Loucy (cell line): ENCODE data around the gene GPN2.
"Not testable (repeated sequence)": the region's sequence is repeated elsewhere in the genome, so short reads cannot be mapped to it uniquely, and the experiment has no call there.

Experiments used
- H2AFZ ChIP-seq: fragments of 200-600 bp; sonication (generic); 2 replicates; pipeline ENCODE4 v1.6.0; 2016; ENCODE audit warnings: antibody characterized with exemption, mild to moderate bottlenecking, low read length, moderate library complexity
- H3F3A ChIP-seq: fragments of 200-600 bp; 2 replicates; pipeline ENCODE4 v1.6.0; 2016; ENCODE audit warnings: antibody characterized with exemption, low read depth, mild to moderate bottlenecking
- H3K27me3 ChIP-seq: fragments of 200-600 bp; sonication (generic); 2 replicates; pipeline ENCODE4 v1.6.1; 2014; ENCODE audit warnings: low read length, mild to moderate bottlenecking; ENCODE audit not compliant: insufficient read depth, poor library complexity, severe bottlenecking
- H3K36me3 ChIP-seq: fragments of 200-600 bp; sonication (generic); 2 replicates; pipeline ENCODE4 v1.6.1; 2016; ENCODE audit warnings: low read length; ENCODE audit not compliant: insufficient read depth
- H3K4me1 ChIP-seq: fragments of 200-600 bp; sonication (generic); 2 replicates; pipeline ENCODE4 v1.5.1; 2014; ENCODE audit warnings: low read length, mild to moderate bottlenecking; ENCODE audit not compliant: insufficient read depth, poor library complexity, severe bottlenecking
- H3K4me2 ChIP-seq: fragments of 200-600 bp; sonication (generic); 2 replicates; pipeline ENCODE4 v1.6.0; 2014; ENCODE audit warnings: antibody characterized with exemption, low read length, low read depth, mild to moderate bottlenecking; ENCODE audit not compliant: poor library complexity, severe bottlenecking
- H3K4me3 ChIP-seq: fragments of 200-600 bp; sonication (generic); 2 replicates; pipeline ENCODE4 v1.5.1; 2014; ENCODE audit warnings: low read length, mild to moderate bottlenecking, mixed read lengths; ENCODE audit not compliant: poor library complexity, severe bottlenecking
- H3K79me2 ChIP-seq: fragments of 200-600 bp; sonication (generic); 2 replicates; pipeline ENCODE4 v1.6.1; 2014; ENCODE audit warnings: low read length; ENCODE audit not compliant: insufficient read depth
- H3K9ac ChIP-seq: fragments of 200-600 bp; sonication (generic); 2 replicates; pipeline ENCODE4 v1.6.0; 2014; ENCODE audit warnings: mild to moderate bottlenecking, low read depth, low read length, moderate library complexity; ENCODE audit not compliant: poor library complexity, severe bottlenecking
- H3K9me2 ChIP-seq: fragments of 200-600 bp; sonication (generic); replicated peaks from 2 replicates; pipeline ENCODE4 v1.6.1; 2016; ENCODE audit warnings: low read depth, low read length, mixed read lengths
- H3K9me3 ChIP-seq: fragments of 200-600 bp; sonication (generic); 2 replicates; pipeline ENCODE4 v1.6.1; 2014; ENCODE audit warnings: mild to moderate bottlenecking, antibody characterized with exemption, low read length, low read depth; ENCODE audit not compliant: insufficient read depth
- H4K20me1 ChIP-seq: fragments of 200-600 bp; sonication (generic); 2 replicates; pipeline ENCODE4 v1.6.0; 2014; ENCODE audit warnings: antibody characterized with exemption, low read length, mild to moderate bottlenecking; ENCODE audit not compliant: insufficient read depth, poor library complexity, severe bottlenecking
- CTCF ChIP-seq: fragments of 200-600 bp; sonication (generic); conservative IDR thresholded peaks from 2 replicates; pipeline ENCODE4 v1.5.1; 2014; ENCODE audit warnings: mild to moderate bottlenecking, antibody characterized with exemption, low read length
- EZH2phosphoT487 ChIP-seq: fragments of 200-600 bp; IDR thresholded peaks from 2 replicates; pipeline ENCODE4 v1.6.1; 2018; ENCODE audit warnings: antibody characterized with exemption, mild to moderate bottlenecking, moderate library complexity, borderline replicate concordance

The GPN2 gene

GRCh38 chr1:26851106-26851684, 38.9 kb downstream of the GPN2 start:
- H3K36me3 ChIP-seq, result peaks cover 74% of the 10 kb centered on the region; the same call in 1 of the 2 replicates
- H3K9me3 ChIP-seq, result no peaks in the 10 kb centered on the region
- no peaks in the 10 kb centered on the region for H3F3A ChIP-seq
- no peak for TF ChIP-seq CTCF
- TF ChIP-seq EZH2phosphoT487, result no peak
- no peaks in the 10 kb centered on the region for H3K4me1 ChIP-seq
- no peak overlapping the region for H2AFZ ChIP-seq
- H4K20me1 ChIP-seq, result no peaks in the 10 kb centered on the region
- no peak overlapping the region for H3K4me3 ChIP-seq
- no peaks in the 10 kb centered on the region for H3K27me3 ChIP-seq
- no peak overlapping the region for H3K9ac ChIP-seq
- H3K4me2 ChIP-seq, result no peak overlapping the region
- no peaks in the 10 kb centered on the region for H3K79me2 ChIP-seq
- H3K9me2 ChIP-seq, result no peaks in the 10 kb centered on the region

GRCh38 chr1:26848941-26849774, 40.9 kb downstream of the GPN2 start:
- Histone ChIP-seq H3K79me2 (no peaks in the 10 kb centered on the region), H3K4me2 (no peak overlapping the region)

GRCh38 chr1:26848499-26848898, 41.6 kb downstream of the GPN2 start:
- H3K4me2 ChIP-seq, result no peak overlapping the region

More at GRCh38 chr1:26848941-26849774, 40.9 kb downstream of the GPN2 start:
- Histone ChIP-seq H3K4me1 (no peaks in the 10 kb centered on the region), H3K36me3 (peaks cover 63% of the 10 kb centered on the region; the same call in 1 of the 2 replicates), H3F3A (no peaks in the 10 kb centered on the region), H3K9ac (no peak overlapping the region), H4K20me1 (no peaks in the 10 kb centered on the region), H3K9me3 (no peaks in the 10 kb centered on the region), H3K4me3 (no peak overlapping the region), H3K27me3 (no peaks in the 10 kb centered on the region), H2AFZ (no peak overlapping the region), H3K9me2 (no peaks in the 10 kb centered on the region)
- TF ChIP-seq CTCF, result no peak
- no peak for TF ChIP-seq EZH2phosphoT487

GRCh38 chr1:26847826-26848225, 42.3 kb downstream of the GPN2 start:
- H3K4me1 ChIP-seq, H3F3A ChIP-seq, H3K9ac ChIP-seq, H3K4me3 ChIP-seq, H2AFZ ChIP-seq, H3K27me3 ChIP-seq, H3K9me3 ChIP-seq, H4K20me1 ChIP-seq, H3K4me2 ChIP-seq, H3K9me2 ChIP-seq, H3K79me2 ChIP-seq: not testable (repeated sequence)
- peaks cover 62% of the 10 kb centered on the region; the same call in 1 of the 2 replicates for H3K36me3 ChIP-seq

More at GRCh38 chr1:26848499-26848898, 41.6 kb downstream of the GPN2 start:
- Histone ChIP-seq H3K79me2 (no peaks in the 10 kb centered on the region), H3K9ac (no peak overlapping the region), H4K20me1 (no peaks in the 10 kb centered on the region), H3K27me3 (no peaks in the 10 kb centered on the region), H2AFZ (no peak overlapping the region), H3K4me3 (no peak overlapping the region), H3K36me3 (peaks cover 60% of the 10 kb centered on the region; the same call in 1 of the 2 replicates), H3K9me2 (no peaks in the 10 kb centered on the region), H3K4me1 (no peaks in the 10 kb centered on the region), H3F3A (no peaks in the 10 kb centered on the region), H3K9me3 (no peaks in the 10 kb centered on the region)
- TF ChIP-seq EZH2phosphoT487, result no peak
- TF ChIP-seq CTCF, result no peak
